ENCODE data around the gene GPHB5. TPM values are rescaled to one million over a fixed set of nuclear protein-coding genes. Genes with fewer than 3 reads are reported as not detected.

Gene GPHB5
- total RNA-seq, 1 donor from 2014 or later: not detected

Other genes with a start within 250 kb of the GPHB5 start
- gene RHOJ, start 114.5 kb downstream of the GPHB5 start, total RNA-seq: 2.3 TPM
- 44.0 TPM for gene PPP2R5E, start 224.4 kb upstream of the GPHB5 start, total RNA-seq

Data from occipital lobe (tissue), 1 donor.